Testis (tissue), 3 donors: Measurements from ENCODE around the gene BABAM2. TPM values are rescaled to one million over a fixed set of nuclear protein-coding genes. Genes with fewer than 3 reads are reported as not detected.

ENCODE experiments used
- DNase-seq: peaks from one replicate; pipeline ENCODE4 v3.0.0-alpha.2; 2019
- H3K27ac ChIP-seq, 2 donors: fragments of 200-600 bp; sonication (generic); one replicate each; pipeline ENCODE4 v1.5.1; 2019
- H3K27me3 ChIP-seq: fragments of 200-600 bp; sonication (generic); one replicate; pipeline ENCODE4 v1.5.1; 2019
- H3K36me3 ChIP-seq: fragments of 200-600 bp; sonication (generic); one replicate; pipeline ENCODE4 v1.5.1; 2017; ENCODE audit warnings: low read depth; ENCODE audit errors: missing control alignments
- H3K4me1 ChIP-seq: fragments of 200-600 bp; sonication (generic); one replicate; pipeline ENCODE4 v1.5.1; 2019
- H3K4me3 ChIP-seq, 2 donors: fragments of 200-600 bp; sonication (generic); one replicate each; pipeline ENCODE4 v1.5.1; 2017 to 2019
- H3K9me3 ChIP-seq: fragments of 200-600 bp; sonication (generic); one replicate; pipeline ENCODE4 v1.5.1; 2017
- POLR2A ChIP-seq: fragments of 450-650 bp; IDR thresholded peaks from one replicate; pipeline ENCODE4 v1.6.1; 2017; ENCODE audit warnings: antibody characterized with exemption, mild to moderate bottlenecking, moderate library complexity
- WGBS, 2 donors: methylation state at CpG; one replicate each; pipeline ENCODE4 v1.1.5; 2018; 5-methylcytosine and 5-hydroxymethylcytosine counted together
- intact Hi-C: fragments of 100-400 bp; cut with DNase I; formaldehyde crosslinking; loops from one replicate; pipeline ENCODE4 v1.15.1; 2023; ENCODE audit warnings: low total_unique reads
- polyA plus RNA-seq: library from polyadenylated mRNA; stranded (reverse); fragments of 350-450 nt; fragmentation: Illumina TruSeq; extraction: RNeasy Lipid Tissue Mini Kit (QIAGEN cat#74804); gene quantifications from one replicate; pipeline ENCODE4 v1.2.3, GENCODE V29; 2014; ENCODE audit warnings: low read depth, low replicate concordance; ENCODE audit not compliant: insufficient read depth
- total RNA-seq, 2 donors: library from RNA; depleted of rRNA; stranded (reverse); fragments of >200 nt; gene quantifications; one replicate each; pipeline ENCODE4 v1.2.3, GENCODE V29; 2016
- TF ChIP-seq, protein P1 (sequence below), 3 experiments: fragments of 450-650 bp in 2 of 3; fragments of 200-600 bp in 1 of 3; sonication (generic) in 1 of 3; IDR thresholded peaks; one replicate each; pipeline ENCODE4 v1.5.1; 2016 to 2019; ENCODE audit warnings: antibody characterized with exemption in 3 of 3, mild to moderate bottlenecking in 2 of 3, moderate library complexity in 1 of 3

Gene BABAM2
- total and polyA plus RNA-seq, 3 donors from 2014 or later = 49.2 to 70.6 (median 59.1) TPM

GRCh38 chr2:28359222-28360057 lies 468.9 kb downstream of the BABAM2 start:
- no peaks in the 10 kb centered on the region for H3K36me3 ChIP-seq
- intact Hi-C loops = no loop called here
- no peak overlapping the region for H3K27ac ChIP-seq
- WGBS, 2 donors = 91 to 97% methylated on average over 22 to 28 of the region's 28 CpGs
- no peaks in the 10 kb centered on the region for H3K27me3 ChIP-seq
- TF ChIP-seq POLR2A = no peak
- no peak overlapping the region for H3K4me3 ChIP-seq
- H3K4me1 ChIP-seq = peaks cover 19% of the 10 kb centered on the region
- peak; percentile 44 for DNase-seq
- H3K9me3 ChIP-seq = no peaks in the 10 kb centered on the region

DNA sequence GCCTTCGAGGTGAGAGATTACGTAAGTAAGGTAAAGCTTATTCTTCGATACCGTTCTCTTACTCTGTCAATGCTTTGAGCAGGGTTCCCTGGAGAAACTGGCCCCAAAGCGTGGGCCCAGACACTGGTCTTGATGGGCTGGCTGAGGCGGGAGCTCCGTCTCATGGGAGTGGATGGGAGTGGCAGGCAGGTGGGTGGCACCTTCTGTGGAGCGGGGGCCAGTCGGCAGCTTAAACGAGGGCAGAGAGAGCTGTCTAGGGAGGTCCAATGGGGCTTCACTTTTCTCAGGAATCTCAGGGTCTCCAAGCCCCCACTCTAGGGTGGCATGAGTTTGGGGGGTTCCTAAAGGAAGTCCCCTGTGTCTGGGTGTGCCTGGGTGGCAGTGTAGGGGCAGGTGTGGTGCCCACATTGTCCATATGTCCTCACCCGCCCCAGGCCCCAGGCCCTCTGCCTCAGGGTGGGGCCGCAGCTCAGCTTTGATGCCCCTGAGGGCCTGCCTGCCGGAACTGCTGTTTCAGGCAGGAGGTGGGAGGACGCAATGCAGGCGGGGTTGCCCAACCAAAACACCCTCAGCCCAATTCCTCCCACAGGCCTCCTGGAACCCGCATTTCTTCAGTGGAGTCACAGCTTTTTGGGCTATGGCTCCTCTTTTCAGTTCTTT lies 469.7 kb downstream of the BABAM2 start:
- no peak for DNase-seq
- Histone ChIP-seq H3K9me3 (no peaks in the 10 kb centered on the region), H3K4me3 (no peak overlapping the region), H3K27me3 (no peaks in the 10 kb centered on the region), H3K27ac (no peak overlapping the region), H3K36me3 (no peaks in the 10 kb centered on the region), H3K4me1 (peaks cover 18% of the 10 kb centered on the region)
- intact Hi-C loops = no loop called here
- no peak for TF ChIP-seq POLR2A
- TF ChIP-seq, protein P1, sequence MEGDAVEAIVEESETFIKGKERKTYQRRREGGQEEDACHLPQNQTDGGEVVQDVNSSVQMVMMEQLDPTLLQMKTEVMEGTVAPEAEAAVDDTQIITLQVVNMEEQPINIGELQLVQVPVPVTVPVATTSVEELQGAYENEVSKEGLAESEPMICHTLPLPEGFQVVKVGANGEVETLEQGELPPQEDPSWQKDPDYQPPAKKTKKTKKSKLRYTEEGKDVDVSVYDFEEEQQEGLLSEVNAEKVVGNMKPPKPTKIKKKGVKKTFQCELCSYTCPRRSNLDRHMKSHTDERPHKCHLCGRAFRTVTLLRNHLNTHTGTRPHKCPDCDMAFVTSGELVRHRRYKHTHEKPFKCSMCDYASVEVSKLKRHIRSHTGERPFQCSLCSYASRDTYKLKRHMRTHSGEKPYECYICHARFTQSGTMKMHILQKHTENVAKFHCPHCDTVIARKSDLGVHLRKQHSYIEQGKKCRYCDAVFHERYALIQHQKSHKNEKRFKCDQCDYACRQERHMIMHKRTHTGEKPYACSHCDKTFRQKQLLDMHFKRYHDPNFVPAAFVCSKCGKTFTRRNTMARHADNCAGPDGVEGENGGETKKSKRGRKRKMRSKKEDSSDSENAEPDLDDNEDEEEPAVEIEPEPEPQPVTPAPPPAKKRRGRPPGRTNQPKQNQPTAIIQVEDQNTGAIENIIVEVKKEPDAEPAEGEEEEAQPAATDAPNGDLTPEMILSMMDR (IDR thresholded peaks at IDR 0.05) = no peak
- 90 to 94% methylated on average over 12 to 16 of the region's 16 CpGs for WGBS, 2 donors

- no peaks in the 10 kb centered on the region for H3K9me3 ChIP-seq
- 83 to 92% methylated on average over 12 of the region's 12 CpGs for WGBS, 2 donors
- intact Hi-C loops = no loop called here
- peaks cover 12% of the 10 kb centered on the region for H3K4me1 ChIP-seq
- H3K27me3 ChIP-seq = no peaks in the 10 kb centered on the region
- no peak for DNase-seq
- H3K36me3 ChIP-seq = no peaks in the 10 kb centered on the region
- no peak overlapping the region for H3K27ac ChIP-seq
- no peak overlapping the region for H3K4me3 ChIP-seq
- TF ChIP-seq, protein P1 (IDR thresholded peaks at IDR 0.05) = no peak
- no peak for TF ChIP-seq POLR2A
Observed at GRCh38 chr2:28360718-28361293, 470.3 kb downstream of the BABAM2 start.

- intact Hi-C loops = no loop called here
- TF ChIP-seq POLR2A = no peak
- TF ChIP-seq, protein P1 (IDR thresholded peaks at IDR 0.05) = no peak
- DNase-seq = no peak
- Histone ChIP-seq H3K27me3 (no peaks in the 10 kb centered on the region), H3K27ac (no peak overlapping the region), H3K4me1 (no peaks in the 10 kb centered on the region), H3K9me3 (no peaks in the 10 kb centered on the region), H3K36me3 (no peaks in the 10 kb centered on the region), H3K4me3 (no peak overlapping the region)
- WGBS, 2 donors = 76 to 80% methylated on average over 11 to 12 of the region's 12 CpGs
Observed at GRCh38 chr2:28361991-28362710, 471.6 kb downstream of the BABAM2 start.
